GM12801 (cell line): ENCODE data around the gene CYBA.

Experiments used
- CTCF ChIP-seq: IDR thresholded peaks from one replicate; pipeline ENCODE4 v1.5.1; 2011; ENCODE audit warnings: control low read depth; ENCODE audit not compliant: insufficient read length; ENCODE audit errors: extremely low read depth

CYBA gene

GRCh38 chr16:88628512-88628974 lies 22.3 kb downstream of the CYBA start:
- TF ChIP-seq CTCF, result no peak

GRCh38 chr16:88627531-88628411 lies 23.1 kb downstream of the CYBA start:
- TF ChIP-seq CTCF, result no peak

GRCh38 chr16:88626646-88627045 lies 24.2 kb downstream of the CYBA start:
- TF ChIP-seq CTCF, result no peak

- TF ChIP-seq CTCF, result no peak
Observed at GRCh38 chr16:88624977-88625576, 25.8 kb downstream of the CYBA start.

- no peak for TF ChIP-seq CTCF
Observed at GRCh38 chr16:88624481-88624880, 26.4 kb downstream of the CYBA start.

- TF ChIP-seq CTCF, result no peak
Observed at GRCh38 chr16:88623858-88624257, 27.0 kb downstream of the CYBA start.

GRCh38 chr16:88622866-88623265 lies 28.0 kb downstream of the CYBA start:
- TF ChIP-seq CTCF, result no peak
